ENCODE data around the gene PTPRG.

GRCh38 chr3:61531528-61531927, 29.8 kb upstream of the PTPRG start:
- TF ChIP-seq POLR2A (IDR thresholded peaks at IDR 0.05; ENCODE audit: low read depth, low read length) (no peak), REST (IDR thresholded peaks at IDR 0.05; ENCODE audit: low read depth, low read length) (no peak), CTCF (IDR thresholded peaks at IDR 0.05 in 2 of 3, conservative IDR thresholded peaks at IDR 0.05 in 1 of 3; ENCODE audit: control insufficient read depth in 2 of 3, extremely low read depth in 1 of 3, insufficient read depth in 1 of 3, low read depth in 3 of 3, low read length in 3 of 3) (no peak), DPF2 (IDR thresholded peaks at IDR 0.05) (no peak), EZH2 (IDR thresholded peaks at IDR 0.05; ENCODE audit: borderline replicate concordance, control insufficient read depth, low read depth, low read length) (no peak), MXI1 (IDR thresholded peaks at IDR 0.05; ENCODE audit: low read depth, low read length) (no peak), CREB1 (IDR thresholded peaks at IDR 0.05; ENCODE audit: low read depth) (no peak), FOXK2 (IDR thresholded peaks at IDR 0.05) (no peak), SUZ12 (IDR thresholded peaks at IDR 0.05; ENCODE audit: unreplicated experiment) (no peak), USF2 (IDR thresholded peaks at IDR 0.05; ENCODE audit: borderline replicate concordance, low read depth, low read length) (no peak), KDM1A (IDR thresholded peaks at IDR 0.05; ENCODE audit: borderline replicate concordance) (no peak), POLR2AphosphoS5 (IDR thresholded peaks at IDR 0.05; ENCODE audit: low read length) (no peak)
